Neuronal stem cell (in vitro differentiated cells): ENCODE measurements around the gene QRICH1.

Experiments used
- DNase-seq: peaks from one replicate; pipeline ENCODE4 v3.0.0-alpha.2; 2013; ENCODE audit warnings: low spot score
- H2AFZ ChIP-seq: one replicate; pipeline ENCODE4 v1.6.1; 2013; ENCODE audit warnings: mild to moderate bottlenecking, low read length, inconsistent platforms
- H2AK5ac ChIP-seq: 2 replicates; pipeline ENCODE4 v1.6.1; 2013; ENCODE audit warnings: low read depth, mild to moderate bottlenecking, inconsistent platforms, low read length, moderate library complexity, mixed read lengths
- H2BK120ac ChIP-seq: 2 replicates; pipeline ENCODE4 v1.6.1; 2013; ENCODE audit warnings: low read depth, mild to moderate bottlenecking, inconsistent platforms, low read length, moderate library complexity, mixed read lengths
- H2BK12ac ChIP-seq: one replicate; pipeline ENCODE4 v1.6.1; 2013; ENCODE audit warnings: low read length, inconsistent platforms
- H2BK15ac ChIP-seq: 2 replicates; pipeline ENCODE4 v1.6.1; 2013; ENCODE audit warnings: mild to moderate bottlenecking, low read length, inconsistent platforms, mixed read lengths
- H2BK5ac ChIP-seq: one replicate; pipeline ENCODE4 v1.6.1; 2013; ENCODE audit warnings: inconsistent platforms, mild to moderate bottlenecking, low read length, moderate library complexity
- H3K14ac ChIP-seq: one replicate; pipeline ENCODE4 v1.6.1; 2013; ENCODE audit warnings: low read length, inconsistent platforms
- H3K18ac ChIP-seq: 2 replicates; pipeline ENCODE4 v1.6.1; 2013; ENCODE audit warnings: low read length, inconsistent platforms
- H3K23ac ChIP-seq: 2 replicates; pipeline ENCODE4 v1.6.1; 2013; ENCODE audit warnings: low read depth, mild to moderate bottlenecking, mixed read lengths, low read length, inconsistent platforms; ENCODE audit not compliant: poor library complexity
- H3K27ac ChIP-seq: replicated peaks from 3 replicates; pipeline ENCODE4 v1.5.1; 2013; ENCODE audit warnings: low read length, inconsistent platforms
- H3K27me3 ChIP-seq, 3 experiments: 2 replicates each; pipeline ENCODE4 v1.6.1; 2013; ENCODE audit warnings: low read length in 3 of 3, mild to moderate bottlenecking in 2 of 3, inconsistent platforms in 1 of 3, low read depth in 1 of 3, mixed read lengths in 1 of 3, moderate library complexity in 1 of 3; ENCODE audit not compliant: control insufficient read depth in 3 of 3, insufficient read depth in 3 of 3
- H3K36me3 ChIP-seq, 2 donors: replicated peaks in 1 of 2; 2 replicates each; pipeline ENCODE4 v1.6.1; 2013; ENCODE audit warnings: low read length in 2 of 2; ENCODE audit not compliant: control insufficient read depth in 2 of 2, insufficient read depth in 2 of 2
- H3K4ac ChIP-seq: 2 replicates; pipeline ENCODE4 v1.6.1; 2013; ENCODE audit warnings: inconsistent platforms, mild to moderate bottlenecking, low read length, moderate library complexity
- H3K4me1 ChIP-seq, 2 donors: 1 replicate in 1 of 2; 2 replicates in 1 of 2; pipeline ENCODE4 v1.6.1; 2013; ENCODE audit warnings: low read length in 2 of 2, low read depth in 1 of 2; ENCODE audit not compliant: control insufficient read depth in 2 of 2, insufficient read depth in 1 of 2
- H3K4me2 ChIP-seq: one replicate; pipeline ENCODE4 v1.6.1; 2013; ENCODE audit warnings: mild to moderate bottlenecking, low read length, inconsistent platforms; ENCODE audit not compliant: insufficient read depth, poor library complexity, severe bottlenecking
- H3K4me3 ChIP-seq, 2 donors: 2 replicates each; pipeline ENCODE4 v1.5.1; 2013; ENCODE audit warnings: low read length in 2 of 2, mild to moderate bottlenecking in 2 of 2, inconsistent platforms in 1 of 2, moderate library complexity in 1 of 2
- H3K79me1 ChIP-seq: one replicate; pipeline ENCODE4 v1.6.1; 2013; ENCODE audit warnings: low read depth, mild to moderate bottlenecking, inconsistent platforms, low read length, moderate library complexity
- H3K9ac ChIP-seq: one replicate; pipeline ENCODE4 v1.6.1; 2013; ENCODE audit warnings: mild to moderate bottlenecking, low read depth, low read length, inconsistent platforms; ENCODE audit not compliant: poor library complexity
- H3K9me3 ChIP-seq, 2 donors: replicated peaks in 1 of 2; 2 replicates each; pipeline versions ENCODE3 to v1.6.1; 2013; ENCODE audit warnings: low read length in 2 of 2, mild to moderate bottlenecking in 2 of 2, inconsistent platforms in 1 of 2, low read depth in 1 of 2, mixed read lengths in 1 of 2, moderate library complexity in 1 of 2; ENCODE audit not compliant: control insufficient read depth in 2 of 2, insufficient read depth in 1 of 2
- H4K8ac ChIP-seq: one replicate; pipeline ENCODE4 v1.6.1; 2013; ENCODE audit warnings: low read depth, mild to moderate bottlenecking, inconsistent platforms, low read length, moderate library complexity
- H4K91ac ChIP-seq: one replicate; pipeline ENCODE4 v1.6.1; 2013; ENCODE audit warnings: low read length, low read depth, mild to moderate bottlenecking, inconsistent platforms; ENCODE audit not compliant: poor library complexity
- WGBS, 2 donors: extraction: QIAGEN DNeasy Blood & Tissue Kit; methylation state at CpG; one replicate each; pipeline ENCODE4 v1.1.7; 2013; ENCODE audit warnings: missing lambda C conversion rate in 2 of 2, mixed read lengths in 1 of 2; ENCODE audit not compliant: insufficient read length in 2 of 2, insufficient replicate concordance in 1 of 2; ENCODE audit errors: extremely low coverage in 2 of 2; 5-methylcytosine and 5-hydroxymethylcytosine counted together

The QRICH1 gene

DNA sequence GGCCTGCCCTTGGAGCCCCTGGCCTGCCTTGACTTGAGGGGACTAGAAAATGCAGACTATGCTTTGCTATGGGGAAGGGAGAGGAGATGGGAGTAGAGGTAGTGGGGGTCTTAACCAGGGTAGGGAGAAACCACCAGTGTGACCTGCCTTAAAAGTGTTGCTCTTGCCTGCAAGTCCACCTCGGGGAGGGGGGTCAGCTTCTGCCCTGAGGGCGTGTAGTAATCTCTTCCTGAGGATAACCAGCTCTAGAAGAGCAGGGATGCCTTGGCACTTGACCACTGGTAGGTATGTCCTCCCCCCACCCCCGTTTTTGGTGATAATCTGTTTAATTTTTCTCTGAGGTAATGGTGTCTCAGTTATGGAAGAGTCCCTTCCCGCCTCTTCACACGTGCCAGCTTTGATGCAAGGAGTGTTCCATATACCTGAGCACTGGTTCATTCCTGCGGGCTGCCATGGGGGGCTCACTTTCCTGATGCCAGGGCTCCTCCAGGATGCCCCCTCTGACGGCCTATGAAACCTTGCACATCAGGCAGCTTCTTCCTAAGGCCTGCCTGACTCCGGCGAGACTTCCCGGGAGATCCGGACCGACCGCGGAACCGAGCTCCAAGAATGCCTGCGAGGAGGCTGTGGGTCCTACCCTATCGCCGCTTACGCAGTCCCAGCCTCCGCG, 104.6 kb downstream of the QRICH1 start:
- Histone ChIP-seq H3K9me3 (no peaks in the 10 kb centered on the region), H3K9ac (peak overlapping the region; percentile 99), H3K23ac (peak overlapping the region; percentile 97), H3K4me2 (peak overlapping the region; percentile 93), H2BK120ac (no peak overlapping the region), H2BK5ac (peak overlapping the region; percentile 91), H3K27ac (peak overlapping the region; percentile 93), H2BK15ac (peak overlapping the region; percentile 87), H3K27me3 (no peaks in the 10 kb centered on the region), H3K4me3 (peak overlapping the region; percentile 64 to 99), H2AK5ac (peak overlapping the region; percentile 90), H2AFZ (peak overlapping the region; percentile 93), H3K18ac (peak overlapping the region; percentile 97), H4K8ac (no peak overlapping the region), H2BK12ac (peak overlapping the region; percentile 30), H3K4ac (peak overlapping the region; percentile 15), H3K4me1 (peaks cover 13 to 19% of the 10 kb centered on the region in 2 donors), H3K14ac (peak overlapping the region; percentile 83), H4K91ac (peak overlapping the region; percentile 9), H3K79me1 (peaks cover 10% of the 10 kb centered on the region), H3K36me3 (peaks cover 13 to 35% of the 10 kb centered on the region in 2 donors)
- no peak for DNase-seq
- WGBS, 2 donors, result no CpG with 5 or more reads among the region's 21 CpGs

DNA sequence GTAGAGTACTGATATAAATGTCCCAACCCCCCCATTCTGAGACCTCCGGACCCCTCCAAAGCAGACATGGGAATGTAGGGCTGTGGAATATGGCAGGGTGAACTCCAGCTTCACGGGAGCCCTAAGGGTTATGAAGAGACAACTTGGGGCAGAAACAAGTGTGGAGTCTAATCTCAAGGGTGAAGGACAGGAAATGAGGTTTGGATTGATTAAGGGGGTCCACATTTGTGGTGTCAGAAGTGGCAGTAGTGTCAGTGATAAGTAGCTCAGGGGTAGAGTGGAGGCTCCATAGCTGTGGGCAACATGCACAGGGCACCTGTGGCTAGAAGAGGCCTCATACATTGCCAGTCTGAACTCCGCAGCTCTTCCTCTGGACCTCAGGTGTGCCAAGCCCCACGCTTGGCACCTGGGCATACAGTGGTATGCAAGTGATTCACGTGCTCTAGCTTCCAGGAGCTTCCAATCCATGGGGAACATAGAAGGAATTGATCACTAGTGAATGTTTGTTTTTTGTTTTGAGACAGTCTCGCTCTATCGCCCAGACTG, 108.0 kb downstream of the QRICH1 start:
- peaks cover 5 to 12% of the 10 kb centered on the region in 2 donors for H3K4me1 ChIP-seq
- no CpG with 5 or more reads among the region's 7 CpGs for WGBS, 2 donors
- H3K4ac ChIP-seq, result no peak overlapping the region
- no peak for DNase-seq
- H3K18ac ChIP-seq, result no peak overlapping the region
- H3K9ac ChIP-seq, result no peak overlapping the region
- peaks cover 12% of the 10 kb centered on the region for H3K79me1 ChIP-seq
- no peak overlapping the region for H3K23ac ChIP-seq
- H3K14ac ChIP-seq, result no peak overlapping the region
- no peaks in the 10 kb centered on the region for H3K9me3 ChIP-seq
- no peak overlapping the region for H2BK15ac ChIP-seq
- H3K36me3 ChIP-seq, result peaks cover 30 to 58% of the 10 kb centered on the region in 2 donors
- H2BK5ac ChIP-seq, result no peak overlapping the region
- no peak overlapping the region for H3K27ac ChIP-seq
- no peak overlapping the region for H2BK12ac ChIP-seq
- no peaks in the 10 kb centered on the region for H3K27me3 ChIP-seq
- H4K8ac ChIP-seq, result no peak overlapping the region
- H4K91ac ChIP-seq, result no peak overlapping the region
- no peak overlapping the region for H2AFZ ChIP-seq
- no peak overlapping the region for H3K4me2 ChIP-seq
- no peak overlapping the region for H2AK5ac ChIP-seq
- H2BK120ac ChIP-seq, result no peak overlapping the region
- no peak overlapping the region for H3K4me3 ChIP-seq

DNA sequence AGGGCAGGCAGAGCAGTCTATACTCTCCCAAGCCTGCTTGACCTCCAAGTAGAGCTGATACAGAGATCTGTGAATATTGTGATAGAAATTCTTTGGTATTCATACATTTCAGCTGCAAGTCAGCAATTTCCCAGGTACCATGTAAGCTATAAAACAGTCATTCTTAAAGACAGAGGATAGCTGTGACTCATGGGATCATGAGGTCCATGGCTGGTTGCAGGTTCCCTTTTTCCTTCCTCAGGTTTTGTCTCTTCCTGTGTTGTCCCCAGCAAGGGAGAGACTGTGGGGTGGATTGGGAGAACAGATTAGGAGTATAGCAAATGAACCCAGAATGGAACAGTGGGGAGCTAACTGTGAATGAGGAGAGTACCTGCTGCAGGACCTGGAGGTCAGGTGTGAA, 109.2 kb downstream of the QRICH1 start:
- no peak overlapping the region for H3K9ac ChIP-seq
- no peak overlapping the region for H3K27ac ChIP-seq
- H2BK15ac ChIP-seq, result no peak overlapping the region
- H3K79me1 ChIP-seq, result peaks cover 7% of the 10 kb centered on the region
- H3K9me3 ChIP-seq, result no peaks in the 10 kb centered on the region
- H4K91ac ChIP-seq, result no peak overlapping the region
- H3K14ac ChIP-seq, result no peak overlapping the region
- no peak overlapping the region for H3K4ac ChIP-seq
- H3K18ac ChIP-seq, result no peak overlapping the region
- no peak overlapping the region for H2BK5ac ChIP-seq
- H2AFZ ChIP-seq, result no peak overlapping the region
- peaks cover 36 to 69% of the 10 kb centered on the region in 2 donors for H3K36me3 ChIP-seq
- peaks cover 5 to 6% of the 10 kb centered on the region in 2 donors for H3K4me1 ChIP-seq
- H2AK5ac ChIP-seq, result no peak overlapping the region
- H2BK12ac ChIP-seq, result no peak overlapping the region
- no peak overlapping the region for H3K23ac ChIP-seq
- H3K4me2 ChIP-seq, result no peak overlapping the region
- H3K27me3 ChIP-seq, result no peaks in the 10 kb centered on the region
- DNase-seq, result no peak
- H3K4me3 ChIP-seq, result no peak overlapping the region
- H2BK120ac ChIP-seq, result no peak overlapping the region
- no peak overlapping the region for H4K8ac ChIP-seq

GRCh38 chr3:48983096-48983495, 110.8 kb downstream of the QRICH1 start:
- Histone ChIP-seq H3K18ac (no peak overlapping the region), H2BK120ac (no peak overlapping the region), H3K14ac (no peak overlapping the region), H3K27ac (no peak overlapping the region), H3K4me3 (no peak overlapping the region), H3K4ac (no peak overlapping the region), H3K9ac (no peak overlapping the region), H2AFZ (no peak overlapping the region), H3K79me1 (peaks cover 5% of the 10 kb centered on the region), H3K23ac (no peak overlapping the region), H2BK15ac (no peak overlapping the region), H3K9me3 (no peaks in the 10 kb centered on the region), H2AK5ac (no peak overlapping the region), H4K91ac (no peak overlapping the region), H2BK12ac (no peak overlapping the region), H2BK5ac (no peak overlapping the region), H3K27me3 (no peaks in the 10 kb centered on the region), H3K36me3 (peaks cover 44 to 80% of the 10 kb centered on the region in 2 donors), H4K8ac (no peak overlapping the region), H3K4me1 (no peaks in the 10 kb centered on the region), H3K4me2 (no peak overlapping the region)
- WGBS, 2 donors, result no CpG with 5 or more reads among the region's 4 CpGs
- DNase-seq, result no peak
